Mesenchymal stem cell (in vitro differentiated cells and primary cell): ENCODE results near the gene COL23A1.

Source experiments
- DNase-seq: peaks from one replicate; pipeline ENCODE4 v3.0.0-alpha.2; 2013
- H2AFZ ChIP-seq: one replicate; pipeline ENCODE4 v1.6.1; 2013; ENCODE audit warnings: low read depth, mild to moderate bottlenecking, control low read depth, inconsistent platforms, low read length, moderate library complexity
- H2AK5ac ChIP-seq: 2 replicates; pipeline ENCODE4 v1.6.1; 2013; ENCODE audit warnings: low read length, moderate library complexity, mild to moderate bottlenecking, inconsistent platforms; ENCODE audit not compliant: severe bottlenecking
- H2BK120ac ChIP-seq: one replicate; pipeline ENCODE4 v1.6.1; 2013; ENCODE audit warnings: low read depth, mild to moderate bottlenecking, inconsistent platforms, low read length, moderate library complexity
- H2BK12ac ChIP-seq, 2 experiments: one replicate each; pipeline ENCODE4 v1.6.1; 2013; ENCODE audit warnings: inconsistent platforms in 2 of 2, low read length in 2 of 2, mild to moderate bottlenecking in 2 of 2, moderate library complexity in 2 of 2, control low read depth in 1 of 2
- H2BK15ac ChIP-seq: one replicate; pipeline ENCODE4 v1.6.1; 2013; ENCODE audit warnings: mild to moderate bottlenecking, low read depth, inconsistent platforms; ENCODE audit not compliant: poor library complexity, severe bottlenecking
- H2BK5ac ChIP-seq: 2 replicates; pipeline ENCODE4 v1.6.1; 2013; ENCODE audit warnings: low read depth, mild to moderate bottlenecking, low read length, control low read depth, inconsistent platforms; ENCODE audit not compliant: poor library complexity, severe bottlenecking
- H3K14ac ChIP-seq, 2 experiments: one replicate each; pipeline ENCODE4 v1.6.1; 2013; ENCODE audit warnings: inconsistent platforms in 2 of 2, low read length in 2 of 2, control low read depth in 1 of 2, mild to moderate bottlenecking in 1 of 2, moderate library complexity in 1 of 2
- H3K18ac ChIP-seq, 2 experiments: one replicate each; pipeline ENCODE4 v1.6.1; 2013; ENCODE audit warnings: inconsistent platforms in 2 of 2, low read length in 2 of 2, control low read depth in 1 of 2, low read depth in 1 of 2, mild to moderate bottlenecking in 1 of 2
- H3K23ac ChIP-seq, 2 experiments: one replicate each; pipeline ENCODE4 v1.6.1; 2013; ENCODE audit warnings: inconsistent platforms in 2 of 2, low read length in 2 of 2, mild to moderate bottlenecking in 2 of 2, moderate library complexity in 2 of 2, control low read depth in 1 of 2
- H3K27ac ChIP-seq: 2 replicates; pipeline ENCODE4 v1.5.1; 2013; ENCODE audit warnings: mild to moderate bottlenecking, moderate library complexity, low read length, control low read depth, inconsistent platforms; ENCODE audit not compliant: poor library complexity, severe bottlenecking
- H3K27me3 ChIP-seq, 2 experiments: 2 replicates each; pipeline versions ENCODE4 v1.6.1 to v1.7.0; 2013; ENCODE audit warnings: low read length in 2 of 2, mild to moderate bottlenecking in 2 of 2, moderate library complexity in 2 of 2, control low read depth in 1 of 2, inconsistent platforms in 1 of 2; ENCODE audit not compliant: control insufficient read depth in 1 of 2, insufficient read depth in 1 of 2
- H3K36me3 ChIP-seq, 2 experiments: 2 replicates each; pipeline versions ENCODE4 v1.6.1 to v1.7.0; 2013; ENCODE audit warnings: low read length in 2 of 2, control low read depth in 1 of 2, inconsistent platforms in 1 of 2, low read depth in 1 of 2, mild to moderate bottlenecking in 1 of 2; ENCODE audit not compliant: insufficient read depth in 2 of 2, control insufficient read depth in 1 of 2
- H3K4ac ChIP-seq, 2 experiments: one replicate each; pipeline ENCODE4 v1.6.1; 2013; ENCODE audit warnings: inconsistent platforms in 2 of 2, low read length in 2 of 2, mild to moderate bottlenecking in 2 of 2, moderate library complexity in 2 of 2, control low read depth in 1 of 2, low read depth in 1 of 2
- H3K4me1 ChIP-seq: 2 replicates; pipeline ENCODE4 v1.6.1; 2013; ENCODE audit warnings: low read depth, low read length, control low read depth; ENCODE audit not compliant: control insufficient read depth, insufficient read depth
- H3K4me2 ChIP-seq: 2 replicates; pipeline ENCODE4 v1.6.1; 2013; ENCODE audit warnings: low read length, mild to moderate bottlenecking, inconsistent platforms; ENCODE audit not compliant: poor library complexity, severe bottlenecking
- H3K4me3 ChIP-seq, 2 experiments: 2 replicates each; pipeline versions ENCODE4 v1.5.1 to v1.7.0; 2013; ENCODE audit warnings: low read length in 2 of 2, mild to moderate bottlenecking in 2 of 2, control low read depth in 1 of 2, low read depth in 1 of 2; ENCODE audit not compliant: insufficient read depth in 1 of 2
- H3K79me1 ChIP-seq: replicated peaks from 2 replicates; pipeline ENCODE4 v1.6.1; 2013; ENCODE audit warnings: mild to moderate bottlenecking, control low read depth, low read length, inconsistent platforms; ENCODE audit not compliant: poor library complexity, severe bottlenecking
- H3K9ac ChIP-seq: 2 replicates; pipeline ENCODE4 v1.7.0; 2013; ENCODE audit warnings: mild to moderate bottlenecking, low read length, moderate library complexity
- H3K9me3 ChIP-seq: 2 replicates; pipeline ENCODE4 v1.7.0; 2013; ENCODE audit warnings: mild to moderate bottlenecking, low read length; ENCODE audit not compliant: control insufficient read depth
- H4K8ac ChIP-seq: one replicate; pipeline ENCODE4 v1.6.1; 2013; ENCODE audit warnings: inconsistent platforms, mild to moderate bottlenecking, low read length, moderate library complexity
- H4K91ac ChIP-seq: one replicate; pipeline ENCODE4 v1.6.1; 2013; ENCODE audit warnings: mild to moderate bottlenecking, low read length, inconsistent platforms
- WGBS: methylation state at CpG from one replicate; pipeline ENCODE4 v1.1.7; 2013; ENCODE audit warnings: mixed read lengths; 5-methylcytosine and 5-hydroxymethylcytosine counted together

The COL23A1 gene

GRCh38 chr5:178286226-178287090 lies 303.7 kb downstream of the COL23A1 start:
- Histone ChIP-seq H4K91ac (no peak overlapping the region), H3K9ac (no peak overlapping the region), H3K27me3 (peaks cover 0 to 46% of the 10 kb centered on the region in 2 experiments), H4K8ac (no peak overlapping the region), H2BK120ac (no peak overlapping the region), H3K79me1 (no peaks in the 10 kb centered on the region), H3K36me3 (no peaks in the 10 kb centered on the region), H3K23ac (no peak overlapping the region), H3K4me3 (no peak overlapping the region), H2AFZ (no peak overlapping the region), H3K9me3 (peaks cover 8% of the 10 kb centered on the region), H3K14ac (no peak overlapping the region), H3K4ac (no peak overlapping the region), H3K27ac (no peak overlapping the region), H2BK5ac (no peak overlapping the region), H3K4me1 (no peaks in the 10 kb centered on the region), H2BK12ac (no peak overlapping the region), H2AK5ac (no peak overlapping the region), H2BK15ac (no peak overlapping the region), H3K18ac (no peak overlapping the region), H3K4me2 (no peak overlapping the region)
- 89% methylated on average over 27 of the region's 34 CpGs for WGBS
- DNase-seq = no peak

DNA sequence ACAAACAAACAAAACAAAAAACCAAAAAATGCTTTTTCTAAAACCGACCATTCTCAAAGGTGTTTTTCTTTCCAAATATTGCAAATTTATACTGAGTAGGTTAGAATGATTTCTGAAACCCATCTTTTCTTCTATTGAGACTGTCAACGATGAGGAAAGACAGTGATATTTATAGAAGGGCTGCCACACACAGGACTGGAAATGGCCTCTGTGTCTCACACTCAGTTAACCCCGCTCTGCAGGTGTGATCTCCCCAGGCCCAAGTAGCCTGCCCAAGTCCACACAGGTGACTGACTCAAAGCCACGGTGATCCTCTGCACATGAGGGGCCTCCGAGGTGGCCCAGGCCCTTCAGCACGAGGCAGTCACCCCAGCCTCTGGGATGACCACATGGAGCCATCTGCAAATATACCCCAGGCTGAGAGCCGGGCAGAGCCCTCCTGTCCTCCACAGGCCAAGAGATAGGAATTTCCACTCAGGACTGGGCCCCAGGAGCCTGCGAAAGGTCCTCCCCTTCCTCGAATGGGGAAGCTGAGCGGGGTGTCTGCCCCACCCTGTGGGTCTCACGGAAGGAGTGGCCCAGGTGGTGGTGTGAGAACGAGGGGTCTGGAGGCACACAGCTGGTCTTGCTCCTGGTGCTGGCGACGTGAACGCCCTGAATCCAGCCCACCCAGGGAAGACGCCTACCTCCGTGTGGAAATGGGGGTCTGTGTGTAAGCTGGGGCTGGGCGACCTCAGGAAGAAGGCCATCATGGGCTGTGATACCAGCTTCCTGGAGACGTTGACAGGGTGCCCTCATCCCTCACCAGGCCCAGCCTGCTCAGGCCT lies 304.6 kb downstream of the COL23A1 start:
- Histone ChIP-seq H2BK120ac (no peak overlapping the region), H2BK15ac (no peak overlapping the region), H2BK5ac (no peak overlapping the region), H3K14ac (no peak overlapping the region), H3K27me3 (peaks cover 0 to 42% of the 10 kb centered on the region in 2 experiments), H3K27ac (no peak overlapping the region), H3K9ac (no peak overlapping the region), H3K9me3 (peaks cover 8% of the 10 kb centered on the region), H3K23ac (no peak overlapping the region), H3K79me1 (no peaks in the 10 kb centered on the region), H2AK5ac (no peak overlapping the region), H2BK12ac (no peak overlapping the region), H4K91ac (no peak overlapping the region), H2AFZ (no peak overlapping the region), H3K18ac (no peak overlapping the region), H3K4me1 (no peaks in the 10 kb centered on the region), H4K8ac (no peak overlapping the region), H3K4me3 (no peak overlapping the region), H3K36me3 (no peaks in the 10 kb centered on the region), H3K4me2 (no peak overlapping the region), H3K4ac (no peak overlapping the region)
- DNase-seq = no peak
- WGBS = 85% methylated on average over 18 of the region's 19 CpGs

GRCh38 chr5:178284996-178285395 lies 305.2 kb downstream of the COL23A1 start:
- peaks cover 8% of the 10 kb centered on the region for H3K9me3 ChIP-seq
- no peak overlapping the region for H3K9ac ChIP-seq
- peaks cover 0 to 41% of the 10 kb centered on the region in 2 experiments for H3K27me3 ChIP-seq
- H2BK5ac ChIP-seq = no peak overlapping the region
- no peak overlapping the region for H3K4me2 ChIP-seq
- no peak overlapping the region for H4K8ac ChIP-seq
- no peak overlapping the region for H3K14ac ChIP-seq
- H3K4me3 ChIP-seq = no peak overlapping the region
- H2BK12ac ChIP-seq = no peak overlapping the region
- DNase-seq = no peak
- 82% methylated on average over 7 of the region's 7 CpGs for WGBS
- H2AFZ ChIP-seq = no peak overlapping the region
- no peak overlapping the region for H3K27ac ChIP-seq
- no peak overlapping the region for H3K23ac ChIP-seq
- no peak overlapping the region for H2BK15ac ChIP-seq
- H2BK120ac ChIP-seq = no peak overlapping the region
- no peak overlapping the region for H3K18ac ChIP-seq
- no peak overlapping the region for H4K91ac ChIP-seq
- no peak overlapping the region for H3K4ac ChIP-seq
- H3K79me1 ChIP-seq = no peaks in the 10 kb centered on the region
- no peaks in the 10 kb centered on the region for H3K4me1 ChIP-seq
- H3K36me3 ChIP-seq = no peaks in the 10 kb centered on the region
- no peak overlapping the region for H2AK5ac ChIP-seq

DNA sequence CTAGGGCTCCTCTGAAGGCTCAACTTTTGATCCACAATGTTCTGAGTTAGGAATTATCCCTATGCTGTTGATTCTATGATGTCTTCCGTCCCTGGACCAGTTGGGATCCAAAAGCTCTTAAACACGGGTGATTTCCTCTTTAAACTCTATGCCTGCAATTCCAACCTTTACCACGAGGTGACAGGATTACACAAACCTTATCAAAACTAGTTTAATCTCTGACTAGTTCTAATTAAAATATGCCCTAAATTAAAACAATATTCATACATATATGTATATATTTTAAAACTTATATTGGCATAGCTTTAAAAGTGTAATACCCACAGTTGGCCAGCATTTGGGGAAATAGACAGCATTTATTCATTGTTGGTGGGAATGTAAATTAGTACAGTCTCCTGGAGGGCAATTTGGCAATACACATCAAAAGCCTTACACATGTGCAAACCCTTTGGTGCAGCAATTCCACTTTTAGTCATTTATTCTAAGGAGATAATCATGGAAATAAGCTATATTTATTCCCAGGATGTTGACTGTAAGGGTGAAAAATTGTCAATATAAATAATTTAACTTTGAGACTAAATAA lies 306.0 kb downstream of the COL23A1 start:
- Histone ChIP-seq H3K4me1 (peaks cover 2% of the 10 kb centered on the region), H2BK15ac (no peak overlapping the region), H2BK120ac (no peak overlapping the region), H3K27me3 (peaks cover 3 to 34% of the 10 kb centered on the region in 2 experiments), H2AK5ac (no peak overlapping the region), H3K9ac (no peak overlapping the region), H2BK5ac (no peak overlapping the region), H3K18ac (no peak overlapping the region), H3K4me2 (no peak overlapping the region), H4K91ac (no peak overlapping the region), H2BK12ac (no peak overlapping the region), H3K79me1 (no peaks in the 10 kb centered on the region), H3K4me3 (no peak overlapping the region), H3K36me3 (no peaks in the 10 kb centered on the region), H3K4ac (no peak overlapping the region), H3K27ac (no peak overlapping the region), H3K14ac (no peak overlapping the region), H4K8ac (no peak overlapping the region), H3K9me3 (peaks cover 8% of the 10 kb centered on the region), H2AFZ (no peak overlapping the region), H3K23ac (no peak overlapping the region)
- DNase-seq = no peak
- 42% methylated on average over 3 of the region's 3 CpGs for WGBS
